PC-9 (cell line): ENCODE data around the gene KCNG4. TPM values are rescaled to one million over a fixed set of nuclear protein-coding genes. Genes with fewer than 3 reads are reported as not detected.

Source experiments
- BruUV-seq: library from RNA; stranded (reverse); fragments of 400-500 nt; replicated peaks from 2 replicates; lab custom pipeline; 2021; lab: Mats Ljungman, UMichigan
- CTCF ChIA-PET: fragments of 300-600 bp; sonication (Branson Sonifier 250); formaldehyde crosslinking; loops from one replicate; lab custom pipeline; 2022; ENCODE audit warnings: antibody characterized with exemption; lab: Charles Lee
- POLR2A ChIA-PET: fragments of 300-600 bp; sonication (Branson Sonifier 250); formaldehyde crosslinking; loops from one replicate; lab custom pipeline; 2022; ENCODE audit warnings: antibody characterized with exemption; ENCODE audit not compliant: unreplicated experiment; lab: Charles Lee
- DNase-seq, 2 experiments: peaks; one replicate each; pipeline versions ENCODE4 v3.0.0 to v3.0.0-alpha.2; 2015 to 2022; ENCODE audit warnings: mixed read lengths in 1 of 2
- H2AFZ ChIP-seq: fragments of 200-600 bp; sonication (generic); 2 replicates; pipeline ENCODE4 v1.8.1; 2017; ENCODE audit warnings: antibody characterized with exemption
- H3F3A ChIP-seq: fragments of 200-600 bp; sonication (generic); 2 replicates; pipeline ENCODE4 v1.8.1; 2017; ENCODE audit warnings: antibody characterized with exemption, mild to moderate bottlenecking, low read depth; ENCODE audit not compliant: insufficient read depth
- H3K27ac ChIP-seq: fragments of 200-600 bp; sonication (generic); 2 replicates; pipeline ENCODE4 v1.6.1; 2016; ENCODE audit warnings: mixed run types
- H3K27me3 ChIP-seq: fragments of 200-600 bp; sonication (generic); 2 replicates; pipeline ENCODE4 v1.6.1; 2016; ENCODE audit warnings: low read depth, mixed run types; ENCODE audit not compliant: insufficient read depth
- H3K36me3 ChIP-seq: fragments of 200-600 bp; sonication (generic); 2 replicates; pipeline ENCODE4 v1.6.1; 2016; ENCODE audit warnings: low read depth, mixed run types
- H3K4me1 ChIP-seq: fragments of 200-600 bp; sonication (generic); replicated peaks from 2 replicates; pipeline ENCODE4 v1.6.1; 2016; ENCODE audit warnings: mixed run types; ENCODE audit not compliant: insufficient read depth
- H3K4me2 ChIP-seq: fragments of 200-600 bp; sonication (generic); 2 replicates; pipeline ENCODE4 v1.6.1; 2017; ENCODE audit warnings: mixed run types
- H3K4me3 ChIP-seq: fragments of 200-600 bp; sonication (generic); 2 replicates; pipeline ENCODE4 v1.6.1; 2016; ENCODE audit warnings: mixed run types
- H3K79me2 ChIP-seq: fragments of 200-600 bp; sonication (generic); 2 replicates; pipeline ENCODE4 v1.6.1; 2017; ENCODE audit warnings: low read depth, mixed run types
- H3K9me2 ChIP-seq: fragments of 200-600 bp; sonication (generic); 2 replicates; pipeline ENCODE4 v1.8.1; 2017; ENCODE audit warnings: mild to moderate bottlenecking; ENCODE audit not compliant: insufficient read depth
- H3K9me3 ChIP-seq: fragments of 200-600 bp; sonication (generic); 2 replicates; pipeline ENCODE4 v1.8.1; 2016; ENCODE audit warnings: low read depth; ENCODE audit not compliant: insufficient read depth
- H4K20me1 ChIP-seq: fragments of 200-600 bp; sonication (generic); 2 replicates; pipeline ENCODE4 v1.8.1; 2017; ENCODE audit not compliant: insufficient read depth
- EZH2 ChIP-seq: fragments of 200-600 bp; sonication (generic); IDR thresholded peaks from 2 replicates; pipeline ENCODE4 v1.8.0; 2017; ENCODE audit warnings: antibody characterized with exemption, low read depth
- intact Hi-C: fragments of 100-400 bp; cut with micrococcal nuclease; formaldehyde crosslinking; loops from one replicate; pipeline ENCODE4 v1.10.0; 2022; ENCODE audit not compliant: unreplicated experiment
- total RNA-seq: library from RNA; stranded (reverse); gene quantifications from 2 replicates; pipeline ENCODE4 v1.2.3, GENCODE V29; 2021
- TF ChIP-seq, protein P1 (sequence below): fragments of 200-600 bp; sonication (generic); conservative IDR thresholded peaks from 2 replicates; pipeline ENCODE4 v1.6.1; 2017; ENCODE audit warnings: mixed run types, antibody characterized with exemption, mild to moderate bottlenecking, moderate library complexity

KCNG4 gene
- total RNA-seq, 1 experiment from 2014 or later = not detected

DNA sequence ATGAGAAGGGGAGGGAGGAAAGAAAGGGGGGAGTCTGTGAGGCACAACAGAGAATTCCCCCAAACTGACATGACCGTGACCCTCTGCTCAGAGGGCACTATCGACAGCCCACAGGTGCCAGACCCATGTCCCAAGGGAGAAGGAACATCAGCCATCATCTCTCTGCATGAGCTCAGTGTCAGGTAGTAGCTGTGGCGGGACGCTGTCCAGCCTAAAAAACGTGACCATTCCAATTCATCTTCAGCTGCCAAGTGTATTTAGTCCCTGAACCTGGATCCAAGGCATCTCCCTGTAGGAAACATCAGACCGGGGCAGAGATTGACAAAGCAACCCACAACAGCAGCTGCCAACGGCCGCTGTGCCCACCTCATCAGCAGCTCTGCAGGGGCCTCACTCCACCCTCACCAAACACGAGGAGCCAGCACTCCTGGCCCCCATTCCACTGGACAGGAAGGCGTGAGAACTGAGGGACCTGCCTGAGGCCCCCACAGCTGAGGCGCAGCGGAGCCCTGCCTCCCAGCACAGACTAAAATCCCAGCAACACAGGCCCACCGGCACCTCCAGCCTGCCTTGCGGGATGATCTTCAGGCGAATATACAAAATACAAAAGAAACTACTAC, 61.6 kb downstream of the KCNG4 start:
- no peaks in the 10 kb centered on the region for H3K9me2 ChIP-seq
- H3K4me2 ChIP-seq = peak overlapping the region; percentile 65; the same call in 1 of the 2 replicates
- POLR2A ChIA-PET = no interaction called here
- peak overlapping the region; percentile 53 for H3K27ac ChIP-seq
- BruUV-seq = no TSS peak
- H4K20me1 ChIP-seq = no peaks in the 10 kb centered on the region; the same call in 1 of the 2 replicates
- DNase-seq = no peak
- peaks cover 33% of the 10 kb centered on the region for H3K4me1 ChIP-seq
- CTCF ChIA-PET = interaction anchor here (0.6 to 1.0 kb wide), 2 partner anchors 33 to 160 kb away, joined by 3 read pairs; partner anchors contain the start of genes DNAAF1 and HSDL1
- no peaks in the 10 kb centered on the region for H3K79me2 ChIP-seq
- no peaks in the 10 kb centered on the region for H3K27me3 ChIP-seq
- H3K36me3 ChIP-seq = no peaks in the 10 kb centered on the region
- no peak overlapping the region for H2AFZ ChIP-seq
- H3F3A ChIP-seq = peaks cover 37% of the 10 kb centered on the region
- no peak for TF ChIP-seq EZH2
- TF ChIP-seq, protein P1, sequence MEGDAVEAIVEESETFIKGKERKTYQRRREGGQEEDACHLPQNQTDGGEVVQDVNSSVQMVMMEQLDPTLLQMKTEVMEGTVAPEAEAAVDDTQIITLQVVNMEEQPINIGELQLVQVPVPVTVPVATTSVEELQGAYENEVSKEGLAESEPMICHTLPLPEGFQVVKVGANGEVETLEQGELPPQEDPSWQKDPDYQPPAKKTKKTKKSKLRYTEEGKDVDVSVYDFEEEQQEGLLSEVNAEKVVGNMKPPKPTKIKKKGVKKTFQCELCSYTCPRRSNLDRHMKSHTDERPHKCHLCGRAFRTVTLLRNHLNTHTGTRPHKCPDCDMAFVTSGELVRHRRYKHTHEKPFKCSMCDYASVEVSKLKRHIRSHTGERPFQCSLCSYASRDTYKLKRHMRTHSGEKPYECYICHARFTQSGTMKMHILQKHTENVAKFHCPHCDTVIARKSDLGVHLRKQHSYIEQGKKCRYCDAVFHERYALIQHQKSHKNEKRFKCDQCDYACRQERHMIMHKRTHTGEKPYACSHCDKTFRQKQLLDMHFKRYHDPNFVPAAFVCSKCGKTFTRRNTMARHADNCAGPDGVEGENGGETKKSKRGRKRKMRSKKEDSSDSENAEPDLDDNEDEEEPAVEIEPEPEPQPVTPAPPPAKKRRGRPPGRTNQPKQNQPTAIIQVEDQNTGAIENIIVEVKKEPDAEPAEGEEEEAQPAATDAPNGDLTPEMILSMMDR = no peak
- intact Hi-C loops = loop anchor here (5.0 to 10.0 kb wide), 5 partner anchors 226 to 353 kb away; partner anchors contain the start of genes MEAK7 and OSGIN1
- H3K9me3 ChIP-seq = no peaks in the 10 kb centered on the region
- no peak overlapping the region for H3K4me3 ChIP-seq

DNA sequence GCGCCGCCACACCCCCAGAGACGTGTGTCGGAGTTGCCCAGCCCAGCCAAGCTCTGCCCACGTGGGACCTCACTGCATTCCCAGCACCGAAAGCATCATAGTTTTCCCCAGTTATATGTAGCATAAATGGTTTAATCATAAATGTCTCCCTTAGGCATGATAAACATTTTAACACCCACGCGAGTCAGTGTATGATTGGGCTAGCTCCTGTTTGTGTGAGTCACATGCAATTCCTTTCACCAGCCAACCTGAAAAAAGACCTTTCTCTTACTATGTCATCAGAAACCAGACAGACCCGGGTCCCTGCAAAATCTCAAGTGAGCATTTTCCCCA, 62.1 kb downstream of the KCNG4 start:
- Histone ChIP-seq H3K4me2 (peak overlapping the region; percentile 65), H3K79me2 (no peaks in the 10 kb centered on the region), H3K27me3 (no peaks in the 10 kb centered on the region), H3K4me3 (no peak overlapping the region), H3K9me2 (no peaks in the 10 kb centered on the region), H2AFZ (no peak overlapping the region), H3K9me3 (no peaks in the 10 kb centered on the region), H3F3A (peaks cover 37% of the 10 kb centered on the region), H3K36me3 (no peaks in the 10 kb centered on the region), H3K27ac (peak overlapping the region; percentile 53), H4K20me1 (no peaks in the 10 kb centered on the region; the same call in 1 of the 2 replicates), H3K4me1 (peaks cover 33% of the 10 kb centered on the region)
- BruUV-seq = no TSS peak
- TF ChIP-seq, protein P1 = no peak
- TF ChIP-seq EZH2 = no peak
- intact Hi-C loops = loop anchor here (2.0 to 10.0 kb wide), 6 partner anchors 61 to 353 kb away; partner anchors contain the start of genes MBTPS1, MEAK7 and OSGIN1
- CTCF ChIA-PET = interaction anchor here (1.0 kb wide), 1 partner anchor 33 kb away, joined by 3 read pairs; the partner anchor contains the start of genes DNAAF1 and HSDL1
- POLR2A ChIA-PET = no interaction called here
- DNase-seq = peak in 1 of 2 experiments; percentile 55

DNA sequence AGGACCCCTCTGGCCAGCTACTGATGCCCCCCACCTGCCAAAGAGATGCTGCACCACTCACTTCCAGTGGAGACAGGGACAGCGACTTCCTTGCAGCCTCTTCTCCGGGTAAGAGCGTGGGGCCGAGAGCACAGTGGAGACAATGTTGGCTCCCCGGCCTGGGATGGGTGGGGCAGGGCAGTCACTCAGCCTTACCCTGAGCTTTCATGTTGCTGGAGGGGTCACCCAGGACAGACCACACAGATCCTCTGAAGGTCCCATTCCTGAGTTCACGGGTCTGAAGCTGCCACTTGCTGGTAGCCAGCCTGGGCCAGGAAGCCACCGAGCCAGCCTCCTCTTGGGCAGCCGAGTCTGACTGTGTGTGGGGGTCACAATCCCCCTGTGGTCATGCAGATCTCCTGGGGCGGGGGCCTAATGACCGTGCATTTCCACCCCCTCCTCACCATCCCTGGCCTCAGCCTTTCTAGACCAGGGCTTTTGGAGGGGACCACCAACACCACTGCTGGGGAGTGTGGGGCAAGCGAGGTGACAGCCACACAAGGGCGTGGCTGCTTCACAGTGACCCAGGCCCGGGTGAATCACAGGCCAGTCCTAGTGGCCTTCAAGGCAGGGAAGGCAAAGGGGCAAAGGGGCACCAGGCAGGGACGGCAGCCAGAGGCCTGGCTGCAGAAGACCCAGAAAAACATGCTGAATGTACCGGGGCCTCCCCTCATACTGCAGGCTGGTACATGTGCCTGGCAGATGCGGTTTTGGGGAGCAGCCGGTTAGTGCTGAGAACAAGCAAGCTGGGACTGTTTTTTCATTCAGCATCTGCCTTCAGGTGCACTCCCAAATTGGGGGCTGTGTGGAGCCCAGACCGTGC, 63.4 kb downstream of the KCNG4 start:
- CTCF ChIA-PET = no interaction called here
- Histone ChIP-seq H3K79me2 (no peaks in the 10 kb centered on the region), H3K4me1 (peaks cover 33% of the 10 kb centered on the region), H3K36me3 (no peaks in the 10 kb centered on the region), H2AFZ (no peak overlapping the region), H4K20me1 (no peaks in the 10 kb centered on the region; the same call in 1 of the 2 replicates), H3K4me3 (no peak overlapping the region), H3K27ac (peak overlapping the region; percentile 53; the same call in 1 of the 2 replicates), H3K9me2 (no peaks in the 10 kb centered on the region), H3K4me2 (peak overlapping the region; percentile 65), H3F3A (peaks cover 37% of the 10 kb centered on the region), H3K27me3 (no peaks in the 10 kb centered on the region), H3K9me3 (no peaks in the 10 kb centered on the region)
- no TSS peak for BruUV-seq
- POLR2A ChIA-PET = interaction anchor here (0.6 to 0.7 kb wide), 2 partner anchors 328 to 329 kb away, joined by 3 to 5 read pairs; no protein-coding TSS in a partner anchor
- intact Hi-C loops = loop anchor here (2.0 to 10.0 kb wide), 6 partner anchors 60 to 352 kb away; partner anchors contain the start of genes MBTPS1, MEAK7 and OSGIN1
- TF ChIP-seq EZH2 = no peak
- TF ChIP-seq, protein P1 = no peak
- no peak for DNase-seq
